HepG2 (cell line): ENCODE results near the gene PROC. TPM values are rescaled to one million over a fixed set of nuclear protein-coding genes. Genes with fewer than 3 reads are reported as not detected.

Experiments
- ATAC-seq: fragments of 200-7000 bp; cut with Tn5 transposase; 3 replicates; pipeline ENCODE4 v1.9.1; 2020; ENCODE audit warnings: mild to moderate bottlenecking, moderate library complexity
- BruUV-seq: library from RNA; stranded (reverse); fragments of 400-500 nt; replicated peaks from 2 replicates; lab custom pipeline; 2021; lab: Mats Ljungman, UMichigan
- CTCF ChIA-PET: fragments of 300-600 bp; formaldehyde crosslinking; extraction: SDS; loops from one replicate; lab custom pipeline; 2021; ENCODE audit warnings: low total read pairs, inconsistent platforms, low intra/inter-chr PET ratio; lab: Yijun Ruan, JAX
- POLR2A ChIA-PET: fragments of 350-600 bp; sonication (Branson Sonifier 250); formaldehyde crosslinking; loops from one replicate; lab custom pipeline; 2020; ENCODE audit warnings: antibody characterized with exemption, inconsistent platforms; lab: Yijun Ruan, JAX
- DNase-seq: peaks from one replicate; pipeline ENCODE4 v3.0.0-alpha.2; 2015; ENCODE audit warnings: low spot score
- FAIRE-seq: peaks from 3 replicates; lab custom pipeline; 2011; peaks lifted over from hg19 to GRCh38; lab: Jason Lieb, UNC
- H2AFZ ChIP-seq: one replicate; pipeline ENCODE4 v1.6.1; 2011; ENCODE audit warnings: low read length, inconsistent platforms
- H3K27ac ChIP-seq: fragments of 300-600 bp; 3 replicates; pipeline ENCODE4 v1.8.0; 2011; ENCODE audit warnings: mixed run types, mild to moderate bottlenecking, mixed read lengths, low read length, inconsistent platforms; ENCODE audit not compliant: insufficient read depth; ENCODE audit errors: extremely low read length
- H3K27me3 ChIP-seq, 2 experiments: fragments of 200-600 bp in 1 of 2; 2 replicates in 1 of 2; 3 replicates in 1 of 2; pipeline versions ENCODE4 v1.6.0 to v1.8.0; 2011; ENCODE audit warnings: low read length in 2 of 2, mild to moderate bottlenecking in 2 of 2, moderate library complexity in 2 of 2, inconsistent platforms in 1 of 2; ENCODE audit not compliant: insufficient read depth in 2 of 2, control insufficient read depth in 1 of 2
- H3K36me3 ChIP-seq, 2 experiments: fragments of 200-600 bp in 1 of 2; replicated peaks in 1 of 2; 2 replicates in 1 of 2; 3 replicates in 1 of 2; pipeline versions ENCODE4 v1.5.1 to v1.8.0; 2011; ENCODE audit warnings: low read length in 2 of 2, inconsistent platforms in 1 of 2; ENCODE audit not compliant: insufficient read depth in 2 of 2, control insufficient read depth in 1 of 2
- H3K4me1 ChIP-seq: 2 replicates; pipeline ENCODE4 v1.5.1; 2012; ENCODE audit warnings: low read length, inconsistent platforms; ENCODE audit not compliant: insufficient read depth
- H3K4me2 ChIP-seq: 2 replicates; pipeline ENCODE4 v1.6.0; 2011; ENCODE audit warnings: low read depth, low read length, inconsistent platforms
- H3K4me3 ChIP-seq, 3 experiments: fragments of 200-600 bp in 1 of 3; sonication (generic), shearing (Covaris generic) in 1 of 3; replicated peaks in 1 of 3; 2 replicates each; pipeline ENCODE4 v1.5.1; 2011 to 2016; ENCODE audit warnings: low read length in 3 of 3, inconsistent platforms in 2 of 3, low read depth in 2 of 3, mild to moderate bottlenecking in 2 of 3, control low read depth in 1 of 3, mixed read lengths in 1 of 3; ENCODE audit not compliant: insufficient read depth in 1 of 3
- H3K79me2 ChIP-seq: one replicate; pipeline ENCODE4 v1.6.1; 2011; ENCODE audit warnings: low read length, inconsistent platforms; ENCODE audit not compliant: insufficient read depth
- H3K9ac ChIP-seq: 2 replicates; pipeline ENCODE4 v1.6.0; 2011; ENCODE audit warnings: mild to moderate bottlenecking, low read depth, low read length, inconsistent platforms; ENCODE audit not compliant: insufficient read depth
- H3K9me3 ChIP-seq: 2 replicates; pipeline ENCODE4 v1.5.1; 2012; ENCODE audit warnings: mild to moderate bottlenecking, low read length
- H4K20me1 ChIP-seq: 2 replicates; pipeline ENCODE4 v1.6.0; 2011; ENCODE audit warnings: inconsistent platforms, mild to moderate bottlenecking, low read length, moderate library complexity; ENCODE audit not compliant: insufficient read depth
- ARID4A ChIP-seq: sonication (generic); formaldehyde crosslinking; IDR thresholded peaks from 2 replicates; pipeline ENCODE4 v1.5.0; 2020; ENCODE audit warnings: mild to moderate bottlenecking, missing genetic modification reagents, borderline replicate concordance
- MAX ChIP-seq: IDR thresholded peaks from 2 replicates; pipeline ENCODE4 v1.6.1; 2012; ENCODE audit warnings: inconsistent platforms
- PAF1 ChIP-seq: IDR thresholded peaks from 2 replicates; pipeline ENCODE4 v1.6.1; 2016; ENCODE audit warnings: missing genetic modification reagents, missing compliant biosample characterization
- SALL1 ChIP-seq: sonication (generic); formaldehyde crosslinking; IDR thresholded peaks from 2 replicates; pipeline ENCODE4 v1.8.0; 2022; ENCODE audit warnings: mild to moderate bottlenecking, missing genetic modification reagents
- ZBTB4 ChIP-seq: sonication (generic); formaldehyde crosslinking; IDR thresholded peaks from 2 replicates; pipeline ENCODE4 v1.4.0; 2020; ENCODE audit warnings: missing genetic modification reagents, mild to moderate bottlenecking, borderline replicate concordance
- ZNF274 ChIP-seq: sonication (generic); formaldehyde crosslinking; IDR thresholded peaks from 2 replicates; pipeline ENCODE4 v1.5.1; 2020; ENCODE audit warnings: mild to moderate bottlenecking, missing genetic modification reagents
- ZNF296 ChIP-seq: sonication (generic); formaldehyde crosslinking; conservative IDR thresholded peaks from 2 replicates; pipeline ENCODE4 v1.5.0; 2020; ENCODE audit warnings: mild to moderate bottlenecking, missing genetic modification reagents
- ZNF883 ChIP-seq: sonication (generic); formaldehyde crosslinking; IDR thresholded peaks from 2 replicates; pipeline ENCODE4 v1.5.1; 2020; ENCODE audit warnings: mild to moderate bottlenecking, missing genetic modification reagents; ENCODE audit errors: not compliant biosample characterization
- WGBS: methylation state at CpG from one replicate; pipeline ENCODE4 v1.1.6; 2017; ENCODE audit warnings: low lambda C conversion rate; 5-methylcytosine and 5-hydroxymethylcytosine counted together
- in situ Hi-C: cut with HindIII; loops from 2 replicates; pipeline ENCODE4 v1.10.0; 2017; ENCODE audit warnings: low pct_unique_long_range_greater_than_20kb; ENCODE audit not compliant: extremely low pct_ligation_motif_present
- intact Hi-C: fragments of 100-400 bp; cut with micrococcal nuclease; formaldehyde crosslinking; loops from one replicate; pipeline ENCODE4 v1.10.0; 2022; ENCODE audit not compliant: unreplicated experiment
- polyA plus RNA-seq, 8 experiments: library from polyadenylated mRNA; depleted of rRNA in 3 of 8; stranded (reverse) in 7 of 8; unstranded in 1 of 8; fragments of >200 nt; fragmentation: Illumina TruSeq in 4 of 8; extraction: Trizol in 4 of 8; gene quantifications; 2 replicates each; pipeline versions ENCODE4 v1.2.1 to v1.2.3, GENCODE V29; 2011 to 2016; ENCODE audit warnings: low read depth in 4 of 8, missing spikeins in 1 of 8, mixed read lengths in 1 of 8; ENCODE audit not compliant: insufficient read depth in 1 of 8
- total RNA-seq, 5 experiments: library from RNA; depleted of rRNA; stranded (reverse); fragments of >200 nt; fragmentation: Illumina TruSeq; extraction: Trizol; gene quantifications; 2 replicates each; pipeline ENCODE4 v1.2.3, GENCODE V29; 2016; ENCODE audit warnings: low read depth in 1 of 5
- TF ChIP-seq, protein P1 (sequence below): sonication (generic); formaldehyde crosslinking; conservative IDR thresholded peaks from 2 replicates; pipeline ENCODE4 v1.8.0; 2022; ENCODE audit warnings: mild to moderate bottlenecking, moderate library complexity, missing genetic modification reagents

PROC gene
- total and polyA plus RNA-seq, 2 of the 13 experiments (the other 11 are each of a cell fraction or from before 2014, with no cell fraction given), result 134 to 185 TPM

DNA sequence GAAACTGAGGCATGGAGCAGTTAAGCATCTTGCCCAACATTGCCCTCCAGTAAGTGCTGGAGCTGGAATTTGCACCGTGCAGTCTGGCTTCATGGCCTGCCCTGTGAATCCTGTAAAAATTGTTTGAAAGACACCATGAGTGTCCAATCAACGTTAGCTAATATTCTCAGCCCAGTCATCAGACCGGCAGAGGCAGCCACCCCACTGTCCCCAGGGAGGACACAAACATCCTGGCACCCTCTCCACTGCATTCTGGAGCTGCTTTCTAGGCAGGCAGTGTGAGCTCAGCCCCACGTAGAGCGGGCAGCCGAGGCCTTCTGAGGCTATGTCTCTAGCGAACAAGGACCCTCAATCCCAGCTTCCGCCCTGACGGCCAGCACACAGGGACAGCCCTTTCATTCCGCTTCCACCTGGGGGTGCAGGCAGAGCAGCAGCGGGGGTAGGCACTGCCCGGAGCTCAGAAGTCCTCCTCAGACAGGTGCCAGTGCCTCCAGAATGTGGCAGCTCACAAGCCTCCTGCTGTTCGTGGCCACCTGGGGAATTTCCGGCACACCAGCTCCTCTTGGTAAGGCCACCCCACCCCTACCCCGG lies 1.3 kb downstream of the PROC start (continued):
- TF ChIP-seq ZBTB4 (CRISPR knock-in tag) (peak; percentile 81; the same call in 1 of the 2 replicates), ZNF883 (CRISPR knock-in tag) (peak; percentile 34)
- TF ChIP-seq, protein P1, sequence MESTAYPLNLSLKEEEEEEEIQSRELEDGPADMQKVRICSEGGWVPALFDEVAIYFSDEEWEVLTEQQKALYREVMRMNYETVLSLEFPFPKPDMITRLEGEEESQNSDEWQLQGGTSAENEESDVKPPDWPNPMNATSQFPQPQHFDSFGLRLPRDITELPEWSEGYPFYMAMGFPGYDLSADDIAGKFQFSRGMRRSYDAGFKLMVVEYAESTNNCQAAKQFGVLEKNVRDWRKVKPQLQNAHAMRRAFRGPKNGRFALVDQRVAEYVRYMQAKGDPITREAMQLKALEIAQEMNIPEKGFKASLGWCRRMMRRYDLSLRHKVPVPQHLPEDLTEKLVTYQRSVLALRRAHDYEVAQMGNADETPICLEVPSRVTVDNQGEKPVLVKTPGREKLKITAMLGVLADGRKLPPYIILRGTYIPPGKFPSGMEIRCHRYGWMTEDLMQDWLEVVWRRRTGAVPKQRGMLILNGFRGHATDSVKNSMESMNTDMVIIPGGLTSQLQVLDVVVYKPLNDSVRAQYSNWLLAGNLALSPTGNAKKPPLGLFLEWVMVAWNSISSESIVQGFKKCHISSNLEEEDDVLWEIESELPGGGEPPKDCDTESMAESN (CRISPR knock-in tag), result 0 out of 2 replicates have a peak, but pooled peaks have one; percentile 31

DNA sequence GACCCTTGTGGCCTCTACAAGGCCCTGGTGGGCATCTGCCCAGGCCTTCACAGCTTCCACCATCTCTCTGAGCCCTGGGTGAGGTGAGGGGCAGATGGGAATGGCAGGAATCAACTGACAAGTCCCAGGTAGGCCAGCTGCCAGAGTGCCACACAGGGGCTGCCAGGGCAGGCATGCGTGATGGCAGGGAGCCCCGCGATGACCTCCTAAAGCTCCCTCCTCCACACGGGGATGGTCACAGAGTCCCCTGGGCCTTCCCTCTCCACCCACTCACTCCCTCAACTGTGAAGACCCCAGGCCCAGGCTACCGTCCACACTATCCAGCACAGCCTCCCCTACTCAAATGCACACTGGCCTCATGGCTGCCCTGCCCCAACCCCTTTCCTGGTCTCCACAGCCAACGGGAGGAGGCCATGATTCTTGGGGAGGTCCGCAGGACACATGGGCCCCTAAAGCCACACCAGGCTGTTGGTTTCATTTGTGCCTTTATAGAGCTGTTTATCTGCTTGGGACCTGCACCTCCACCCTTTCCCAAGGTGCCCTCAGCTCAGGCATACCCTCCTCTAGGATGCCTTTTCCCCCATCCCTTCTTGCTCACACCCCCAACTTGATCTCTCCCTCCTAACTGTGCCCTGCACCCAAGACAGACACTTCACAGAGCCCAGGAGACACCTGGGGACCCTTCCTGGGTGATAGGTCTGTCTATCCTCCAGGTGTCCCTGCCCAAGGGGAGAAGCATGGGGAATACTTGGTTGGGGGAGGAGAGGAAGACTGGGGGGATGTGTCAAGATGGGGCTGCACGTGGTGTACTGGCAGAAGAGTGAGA lies 2.0 kb downstream of the PROC start:
- CTCF ChIA-PET, result interaction anchor here (0.8 to 1.2 kb wide), 2 partner anchors 18 to 59 kb away, joined by 3 read pairs; no protein-coding TSS in a partner anchor
- intact Hi-C loops, result no loop called here
- no peak for DNase-seq
- TF ChIP-seq ZNF296 (CRISPR knock-in tag) (no peak), SALL1 (CRISPR knock-in tag) (no peak), ARID4A (0 out of 2 replicates have a peak, but pooled peaks have one; percentile 23), MAX (peak; percentile 18; the same call in 1 of the 2 replicates), PAF1 (CRISPR knock-in tag) (0 out of 2 replicates have a peak, but pooled peaks have one; percentile 55), ZNF274 (no peak)

More for the DNA sequence above, 2.0 kb downstream of the PROC start:
- FAIRE-seq (no peak), ATAC-seq (no peak)
- Histone ChIP-seq H3K79me2 (peaks cover 47% of the 10 kb centered on the region), H4K20me1 (no peaks in the 10 kb centered on the region), H3K36me3 (peaks cover 12 to 31% of the 10 kb centered on the region in 2 experiments), H3K27ac (peak overlapping the region; percentile 96), H3K4me1 (peaks cover 68% of the 10 kb centered on the region), H3K27me3 (no peaks in the 10 kb centered on the region), H3K9ac (peak overlapping the region; percentile 97), H3K4me2 (peak overlapping the region; percentile 94), H3K9me3 (no peaks in the 10 kb centered on the region), H3K4me3 (peak overlapping the region; percentile 57 to 78 (median 73); a peak in 5 of 6 replicates), H2AFZ (no peak overlapping the region)
- WGBS, result 66% methylated on average over 5 of the region's 8 CpGs
- no TSS peak for BruUV-seq
- in situ Hi-C loops, result no loop called here
- POLR2A ChIA-PET, result interaction anchor here (1.2 to 8.1 kb wide), 9 partner anchors 9 to 56 kb away, joined by 3 to 229 read pairs (median 12); no protein-coding TSS in a partner anchor
